OCI-LY1 (cell line): Measurements from ENCODE around the gene UNC13D.

Source experiments
- EZH2 ChIP-seq: fragments of 200-600 bp; sonication (generic), shearing (Covaris generic); IDR thresholded peaks from 2 replicates; pipeline ENCODE4 v1.8.0; 2017; ENCODE audit warnings: borderline replicate concordance, mixed run types, mild to moderate bottlenecking, antibody characterized with exemption, low read length, moderate library complexity, mixed read lengths
- TF ChIP-seq, protein P1 (sequence below): fragments of 200-600 bp; sonication (generic), shearing (Covaris generic); IDR thresholded peaks from 2 replicates; pipeline ENCODE4 v1.5.1; 2017; ENCODE audit warnings: mild to moderate bottlenecking, antibody characterized with exemption, low read length, moderate library complexity, mixed read lengths

DNA sequence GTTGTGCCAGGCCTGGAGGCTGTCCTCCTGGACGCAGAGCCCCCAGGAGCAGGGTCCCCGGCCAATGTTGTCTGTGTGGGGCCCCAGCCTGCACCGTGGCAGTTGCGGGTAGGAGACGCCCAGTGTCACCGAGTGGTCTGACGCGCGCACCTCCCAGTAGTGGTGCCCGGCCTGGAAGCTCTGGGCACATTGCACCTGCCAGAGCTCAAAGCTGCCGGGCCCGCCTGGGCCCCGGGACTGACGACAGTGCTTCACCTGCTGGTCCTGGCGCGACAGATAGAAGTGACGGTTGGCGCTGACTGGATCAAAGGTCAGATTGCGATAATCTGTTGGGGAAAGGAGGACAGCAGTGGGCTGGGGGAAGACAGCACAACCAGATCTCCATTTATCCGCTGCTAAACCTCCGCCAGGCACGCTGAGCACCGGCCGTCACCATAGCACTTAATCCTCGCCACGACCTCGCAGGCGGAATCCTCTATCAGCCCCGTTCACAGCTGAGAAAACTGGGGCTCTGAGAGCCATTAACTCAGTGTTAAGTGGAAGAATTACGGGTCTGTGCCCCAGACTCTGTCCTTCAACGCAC, 46.9 kb upstream of the UNC13D start:
- TF ChIP-seq, protein P1, sequence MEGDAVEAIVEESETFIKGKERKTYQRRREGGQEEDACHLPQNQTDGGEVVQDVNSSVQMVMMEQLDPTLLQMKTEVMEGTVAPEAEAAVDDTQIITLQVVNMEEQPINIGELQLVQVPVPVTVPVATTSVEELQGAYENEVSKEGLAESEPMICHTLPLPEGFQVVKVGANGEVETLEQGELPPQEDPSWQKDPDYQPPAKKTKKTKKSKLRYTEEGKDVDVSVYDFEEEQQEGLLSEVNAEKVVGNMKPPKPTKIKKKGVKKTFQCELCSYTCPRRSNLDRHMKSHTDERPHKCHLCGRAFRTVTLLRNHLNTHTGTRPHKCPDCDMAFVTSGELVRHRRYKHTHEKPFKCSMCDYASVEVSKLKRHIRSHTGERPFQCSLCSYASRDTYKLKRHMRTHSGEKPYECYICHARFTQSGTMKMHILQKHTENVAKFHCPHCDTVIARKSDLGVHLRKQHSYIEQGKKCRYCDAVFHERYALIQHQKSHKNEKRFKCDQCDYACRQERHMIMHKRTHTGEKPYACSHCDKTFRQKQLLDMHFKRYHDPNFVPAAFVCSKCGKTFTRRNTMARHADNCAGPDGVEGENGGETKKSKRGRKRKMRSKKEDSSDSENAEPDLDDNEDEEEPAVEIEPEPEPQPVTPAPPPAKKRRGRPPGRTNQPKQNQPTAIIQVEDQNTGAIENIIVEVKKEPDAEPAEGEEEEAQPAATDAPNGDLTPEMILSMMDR = no peak
- no peak for TF ChIP-seq EZH2
